ENCODE results near the gene MTHFS.

DNA sequence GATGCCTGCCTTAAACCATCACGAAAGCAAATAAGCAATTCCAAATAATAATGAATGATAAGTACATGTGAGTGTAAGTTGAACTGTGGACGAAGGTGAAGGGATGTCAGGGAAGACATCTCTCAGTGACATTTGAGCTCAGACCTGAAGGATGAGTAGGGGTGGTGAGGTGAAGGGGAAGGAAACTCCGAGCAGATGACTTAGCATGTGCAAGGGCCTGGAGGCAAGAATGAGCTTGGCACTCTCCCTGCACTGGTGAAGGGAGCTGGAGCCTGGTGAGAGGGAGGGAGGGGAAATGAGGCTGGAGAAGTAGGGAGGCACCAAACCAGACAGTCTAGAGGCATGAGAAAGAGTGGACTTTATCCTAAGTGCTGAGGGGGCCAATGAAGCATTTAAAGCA, 84.3 kb downstream of the MTHFS start:
- TF ChIP-seq ZNF384 (IDR thresholded peaks at IDR 0.05), result no peak
- TF ChIP-seq FOXM1 (IDR thresholded peaks at IDR 0.05; ENCODE audit: borderline replicate concordance), result no peak
- TF ChIP-seq HDGF (IDR thresholded peaks at IDR 0.05; ENCODE audit: borderline replicate concordance), result no peak
- no peak for TF ChIP-seq PKNOX1 (IDR thresholded peaks at IDR 0.05)
- TF ChIP-seq ELF4 (IDR thresholded peaks at IDR 0.05), result no peak
- no peak for TF ChIP-seq FOXK2 (IDR thresholded peaks at IDR 0.05)
- TF ChIP-seq BHLHE40 (IDR thresholded peaks at IDR 0.05; ENCODE audit: borderline replicate concordance), result no peak
- TF ChIP-seq FOXA1 (IDR thresholded peaks at IDR 0.05), result no peak
- TF ChIP-seq L3MBTL2 (conservative IDR thresholded peaks at IDR 0.05), result no peak
- TF ChIP-seq SUZ12 (IDR thresholded peaks at IDR 0.05), result no peak

Measured in HEK293T (cell line).